Trophoblast cell (in vitro differentiated cells and primary cell): ENCODE data around the gene ORC2.

Experiments used
- DNase-seq, 2 donors: peaks; one replicate each; pipeline ENCODE4 v3.0.0-alpha.2; 2016
- H2AFZ ChIP-seq: 2 replicates; pipeline ENCODE4 v1.6.1; 2013; ENCODE audit warnings: low read length, moderate library complexity, mild to moderate bottlenecking; ENCODE audit not compliant: insufficient read depth, poor library complexity
- H2AK5ac ChIP-seq: 2 replicates; pipeline ENCODE4 v1.6.1; 2013; ENCODE audit warnings: mild to moderate bottlenecking, low read length
- H2BK120ac ChIP-seq: 2 replicates; pipeline ENCODE4 v1.6.1; 2013; ENCODE audit warnings: low read length, mild to moderate bottlenecking, moderate library complexity; ENCODE audit not compliant: insufficient read depth, poor library complexity
- H2BK12ac ChIP-seq: 2 replicates; pipeline ENCODE4 v1.6.1; 2013; ENCODE audit warnings: mild to moderate bottlenecking, low read length, moderate library complexity
- H2BK5ac ChIP-seq: 2 replicates; pipeline ENCODE4 v1.6.1; 2013; ENCODE audit warnings: low read length, low read depth, moderate library complexity, mild to moderate bottlenecking; ENCODE audit not compliant: poor library complexity
- H3K14ac ChIP-seq: 2 replicates; pipeline ENCODE4 v1.6.1; 2013; ENCODE audit warnings: mild to moderate bottlenecking, low read length
- H3K18ac ChIP-seq: 2 replicates; pipeline ENCODE4 v1.6.1; 2013; ENCODE audit warnings: mild to moderate bottlenecking, low read length
- H3K23ac ChIP-seq: 2 replicates; pipeline ENCODE4 v1.6.1; 2013; ENCODE audit warnings: low read length
- H3K27ac ChIP-seq: 2 replicates; pipeline ENCODE4 v1.5.1; 2013; ENCODE audit warnings: low read depth, mild to moderate bottlenecking, inconsistent platforms, low read length, moderate library complexity
- H3K27me3 ChIP-seq: 2 replicates; pipeline ENCODE4 v1.6.1; 2013; ENCODE audit warnings: inconsistent platforms, mild to moderate bottlenecking, low read length, moderate library complexity; ENCODE audit not compliant: insufficient read depth
- H3K36me3 ChIP-seq, 2 experiments: 1 replicate in 1 of 2; 2 replicates in 1 of 2; pipeline ENCODE4 v1.6.1; 2013; ENCODE audit warnings: low read length in 2 of 2, mild to moderate bottlenecking in 2 of 2, moderate library complexity in 1 of 2; ENCODE audit not compliant: insufficient read depth in 2 of 2, control insufficient read depth in 1 of 2
- H3K4ac ChIP-seq: 2 replicates; pipeline ENCODE4 v1.6.1; 2013; ENCODE audit warnings: low read depth, mild to moderate bottlenecking, low read length, moderate library complexity
- H3K4me1 ChIP-seq, 2 experiments: 1 replicate in 1 of 2; 2 replicates in 1 of 2; pipeline ENCODE4 v1.6.1; 2013; ENCODE audit warnings: low read length in 2 of 2, mild to moderate bottlenecking in 2 of 2, moderate library complexity in 1 of 2; ENCODE audit not compliant: insufficient read depth in 2 of 2, control insufficient read depth in 1 of 2
- H3K4me2 ChIP-seq: 2 replicates; pipeline ENCODE4 v1.6.1; 2013; ENCODE audit warnings: inconsistent platforms, mild to moderate bottlenecking, low read length, moderate library complexity
- H3K4me3 ChIP-seq: 2 replicates; pipeline ENCODE4 v1.5.1; 2013; ENCODE audit warnings: mild to moderate bottlenecking, low read depth, low read length, inconsistent platforms
- H3K79me1 ChIP-seq: one replicate; pipeline ENCODE4 v1.6.1; 2013; ENCODE audit warnings: low read length
- H3K79me2 ChIP-seq: 2 replicates; pipeline ENCODE4 v1.6.1; 2013; ENCODE audit warnings: low read length, mild to moderate bottlenecking; ENCODE audit not compliant: control insufficient read depth, insufficient read depth, poor library complexity
- H3K9ac ChIP-seq: 2 replicates; pipeline ENCODE4 v1.6.1; 2013; ENCODE audit warnings: mild to moderate bottlenecking, low read length
- H3K9me3 ChIP-seq: 2 replicates; pipeline ENCODE4 v1.6.1; 2013; ENCODE audit warnings: low read depth, mild to moderate bottlenecking, control low read depth, inconsistent platforms, low read length; ENCODE audit not compliant: insufficient read depth
- H4K12ac ChIP-seq: 2 replicates; pipeline ENCODE4 v1.6.1; 2013; ENCODE audit warnings: low read depth, mild to moderate bottlenecking, low read length, moderate library complexity
- H4K8ac ChIP-seq: 2 replicates; pipeline ENCODE4 v1.6.1; 2013; ENCODE audit warnings: low read depth, mild to moderate bottlenecking, low read length, moderate library complexity
- H4K91ac ChIP-seq: one replicate; pipeline ENCODE4 v1.6.1; 2013; ENCODE audit warnings: low read depth, mild to moderate bottlenecking, low read length, moderate library complexity
- WGBS: extraction: QIAGEN DNeasy Blood & Tissue Kit; methylation state at CpG from one replicate; pipeline ENCODE4 v1.1.7; 2013; ENCODE audit warnings: missing lambda C conversion rate; ENCODE audit not compliant: insufficient read length, insufficient coverage; ENCODE audit errors: extremely low coverage; 5-methylcytosine and 5-hydroxymethylcytosine counted together

ORC2 gene

DNA sequence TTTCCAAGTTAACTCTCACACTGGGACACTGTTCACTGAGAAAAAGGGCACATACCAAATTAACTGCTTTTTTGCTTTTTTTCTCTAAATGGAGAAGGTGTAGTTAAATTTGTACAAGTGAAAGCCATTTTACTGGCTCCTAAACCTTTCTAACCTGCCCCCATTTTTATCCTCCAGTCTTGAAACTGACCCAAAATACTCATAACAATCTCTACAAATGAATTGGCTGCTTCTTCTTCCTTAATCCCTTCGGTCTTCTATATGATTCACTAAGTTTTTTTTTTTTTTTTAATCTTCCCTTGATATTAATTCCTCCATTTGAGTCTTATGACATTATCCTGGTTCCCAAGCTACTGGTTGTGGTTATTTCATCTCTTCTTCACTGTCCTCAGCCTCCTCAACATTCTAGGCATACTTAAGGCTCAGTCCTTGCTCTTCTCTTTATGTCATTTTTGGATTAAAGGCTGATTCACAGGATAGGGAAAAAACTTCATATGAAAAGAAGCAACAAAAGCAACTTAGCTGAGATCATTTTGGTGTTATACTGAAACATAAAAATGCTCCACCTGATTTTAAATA is 19.8 kb downstream of the ORC2 start:
- Histone ChIP-seq H4K12ac (no peak overlapping the region), H3K4me1 (peaks cover 0 to 4% of the 10 kb centered on the region in 2 experiments), H2BK120ac (no peak overlapping the region), H3K18ac (no peak overlapping the region), H3K36me3 (peaks cover 17 to 33% of the 10 kb centered on the region in 2 experiments), H4K8ac (no peak overlapping the region), H2BK5ac (no peak overlapping the region), H2AK5ac (no peak overlapping the region), H3K9me3 (no peaks in the 10 kb centered on the region), H3K27me3 (no peaks in the 10 kb centered on the region), H3K79me1 (no peaks in the 10 kb centered on the region), H2AFZ (no peak overlapping the region), H2BK12ac (no peak overlapping the region), H3K27ac (no peak overlapping the region), H3K14ac (no peak overlapping the region), H3K79me2 (no peaks in the 10 kb centered on the region), H4K91ac (no peak overlapping the region), H3K4me3 (no peak overlapping the region), H3K23ac (no peak overlapping the region), H3K9ac (no peak overlapping the region), H3K4me2 (no peak overlapping the region), H3K4ac (no peak overlapping the region)
- no CpG with 5 or more reads among the region's 1 CpG for WGBS
- DNase-seq: no peak

DNA sequence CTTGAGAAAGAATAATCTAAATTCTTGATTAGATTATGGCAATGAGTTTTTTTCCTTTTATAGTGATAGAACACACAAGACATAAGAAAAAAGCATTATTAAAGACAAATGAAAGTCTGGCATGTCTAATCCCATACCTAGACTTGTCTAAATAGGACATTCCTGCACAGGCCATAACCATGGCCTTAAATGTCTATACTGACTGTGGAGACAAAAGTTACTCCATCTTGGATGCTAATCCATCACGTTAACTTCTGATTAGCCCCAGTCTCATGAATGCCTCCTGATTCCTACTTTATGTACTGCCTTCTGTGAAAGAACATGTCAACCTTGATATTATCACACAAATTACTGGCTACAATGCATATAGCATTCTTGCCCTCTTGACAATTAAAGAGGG is 23.6 kb downstream of the ORC2 start:
- no peak overlapping the region for H3K27ac ChIP-seq
- H3K23ac ChIP-seq: no peak overlapping the region
- no peak overlapping the region for H3K4me3 ChIP-seq
- H3K36me3 ChIP-seq: peaks cover 15 to 27% of the 10 kb centered on the region in 2 experiments
- no peak overlapping the region for H4K91ac ChIP-seq
- no peak overlapping the region for H2BK5ac ChIP-seq
- H3K4me1 ChIP-seq: peaks cover 0 to 4% of the 10 kb centered on the region in 2 experiments
- H4K8ac ChIP-seq: no peak overlapping the region
- no peak for DNase-seq
- H2BK120ac ChIP-seq: no peak overlapping the region
- no peaks in the 10 kb centered on the region for H3K9me3 ChIP-seq
- H3K14ac ChIP-seq: no peak overlapping the region
- no peak overlapping the region for H4K12ac ChIP-seq
- no CpG with 5 or more reads among the region's 1 CpG for WGBS
- H3K4ac ChIP-seq: no peak overlapping the region
- no peaks in the 10 kb centered on the region for H3K27me3 ChIP-seq
- H3K79me2 ChIP-seq: no peaks in the 10 kb centered on the region
- no peak overlapping the region for H3K9ac ChIP-seq
- H3K4me2 ChIP-seq: no peak overlapping the region
- H3K79me1 ChIP-seq: no peaks in the 10 kb centered on the region
- no peak overlapping the region for H2AFZ ChIP-seq
- no peak overlapping the region for H2AK5ac ChIP-seq
- H3K18ac ChIP-seq: no peak overlapping the region
- no peak overlapping the region for H2BK12ac ChIP-seq

DNA sequence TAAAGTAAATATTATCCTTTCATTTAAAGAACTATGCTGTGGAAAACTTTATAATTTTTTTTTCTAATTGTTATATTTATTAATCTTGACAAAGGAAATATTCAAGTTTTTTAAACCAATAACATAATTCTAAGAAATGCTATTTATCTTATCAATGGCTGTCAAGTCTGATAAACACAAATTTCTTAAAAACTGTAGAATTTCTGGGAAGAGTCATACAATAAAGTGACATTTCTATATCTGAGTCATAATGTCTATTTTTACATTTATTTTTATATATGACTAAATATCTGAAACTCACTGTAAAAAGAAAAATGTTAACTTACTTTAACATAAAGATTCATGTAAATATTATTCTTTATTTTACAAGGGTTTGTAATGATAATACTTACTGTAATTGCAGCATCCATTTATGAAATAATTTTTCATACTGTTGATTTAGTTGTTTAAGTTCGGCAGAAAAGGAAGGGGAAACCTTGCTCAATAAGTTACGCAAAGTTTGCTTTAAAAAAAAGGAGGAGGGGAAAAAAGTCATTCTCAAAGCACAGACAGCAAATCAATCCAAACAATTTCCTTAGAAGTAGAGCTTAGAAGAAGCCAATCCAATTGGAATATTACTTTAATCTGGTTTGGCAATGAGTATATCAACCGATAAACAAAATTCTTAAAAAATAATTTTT is 32.4 kb downstream of the ORC2 start:
- H3K9ac ChIP-seq: no peak overlapping the region
- no peak overlapping the region for H3K18ac ChIP-seq
- no peak overlapping the region for H2BK120ac ChIP-seq

DNA sequence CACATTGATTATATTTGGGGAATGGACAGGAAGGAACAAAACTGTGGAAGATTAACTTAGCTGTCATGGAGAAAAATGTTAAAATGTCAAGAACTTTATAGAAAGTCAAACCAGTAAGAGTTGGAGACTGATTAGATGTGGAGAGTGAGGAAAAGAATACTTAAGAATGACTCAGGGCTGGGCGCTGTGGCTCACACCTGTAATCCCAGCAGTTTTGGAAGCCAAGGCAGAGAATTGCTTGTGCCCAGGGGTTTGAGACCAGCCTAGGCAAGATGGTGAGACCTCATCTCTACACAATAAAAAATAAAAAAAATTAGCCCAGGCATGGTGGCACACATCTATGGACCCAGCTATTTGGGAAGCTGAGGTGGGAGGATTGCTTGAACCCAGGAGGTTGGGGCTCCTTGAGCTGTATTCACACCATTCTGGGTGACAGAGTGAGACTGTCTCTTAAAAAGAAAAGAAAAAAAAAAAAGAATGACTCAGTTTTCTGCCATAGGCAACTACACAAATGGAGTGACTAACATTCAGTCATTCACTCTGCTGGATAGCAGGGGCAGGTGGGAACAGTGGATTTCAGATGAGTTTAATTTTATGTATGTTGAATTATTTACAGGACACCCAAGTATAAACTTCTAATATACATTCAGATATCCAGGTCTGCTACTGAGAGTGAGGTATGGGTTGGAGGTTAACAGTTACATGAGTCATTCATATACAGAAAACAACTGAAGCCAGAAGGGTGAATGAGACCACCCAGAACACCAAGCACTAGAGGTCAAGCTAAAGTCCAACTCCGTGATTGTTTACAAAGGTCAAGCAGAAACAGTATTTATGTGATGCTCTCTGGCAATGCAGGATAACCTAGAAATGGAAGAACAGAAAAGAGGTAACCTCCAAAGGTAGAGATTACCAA is 33.9 kb downstream of the ORC2 start:
- WGBS: no CpG with 5 or more reads among the region's 2 CpGs
- H2BK5ac ChIP-seq: no peak overlapping the region
- no peaks in the 10 kb centered on the region for H3K27me3 ChIP-seq
- no peak overlapping the region for H3K4ac ChIP-seq
- no peak overlapping the region for H4K8ac ChIP-seq
- no peaks in the 10 kb centered on the region for H3K4me1 ChIP-seq
- H3K23ac ChIP-seq: no peak overlapping the region
- no peaks in the 10 kb centered on the region for H3K79me2 ChIP-seq
- no peak overlapping the region for H2AK5ac ChIP-seq
- no peak overlapping the region for H3K27ac ChIP-seq
- H3K4me2 ChIP-seq: no peak overlapping the region
- H2AFZ ChIP-seq: no peak overlapping the region
- H4K12ac ChIP-seq: no peak overlapping the region
- H2BK12ac ChIP-seq: no peak overlapping the region
- H3K36me3 ChIP-seq: peaks cover 14 to 17% of the 10 kb centered on the region in 2 experiments
- H3K4me3 ChIP-seq: no peak overlapping the region
- H3K14ac ChIP-seq: no peak overlapping the region
- H3K18ac ChIP-seq: no peak overlapping the region
- no peak overlapping the region for H3K9ac ChIP-seq
- no peak overlapping the region for H2BK120ac ChIP-seq
- no peak for DNase-seq
- H3K9me3 ChIP-seq: no peaks in the 10 kb centered on the region
- no peak overlapping the region for H4K91ac ChIP-seq
- no peaks in the 10 kb centered on the region for H3K79me1 ChIP-seq

More for the DNA sequence above, 32.4 kb downstream of the ORC2 start:
- H2BK5ac ChIP-seq: no peak overlapping the region
- no peak overlapping the region for H2AK5ac ChIP-seq
- no peak overlapping the region for H2BK12ac ChIP-seq
- H3K9me3 ChIP-seq: no peaks in the 10 kb centered on the region
- no peak overlapping the region for H3K27ac ChIP-seq
- H3K79me2 ChIP-seq: no peaks in the 10 kb centered on the region
- no peaks in the 10 kb centered on the region for H3K79me1 ChIP-seq
- H4K91ac ChIP-seq: no peak overlapping the region
- no peak overlapping the region for H4K12ac ChIP-seq
- peaks cover 15 to 22% of the 10 kb centered on the region in 2 experiments for H3K36me3 ChIP-seq
- H4K8ac ChIP-seq: no peak overlapping the region
- H3K27me3 ChIP-seq: no peaks in the 10 kb centered on the region
- WGBS: no CpG with 5 or more reads among the region's 3 CpGs
- no peak overlapping the region for H3K4me3 ChIP-seq
- H3K4ac ChIP-seq: no peak overlapping the region
- H3K4me1 ChIP-seq: no peaks in the 10 kb centered on the region
- no peak overlapping the region for H3K14ac ChIP-seq
- H2AFZ ChIP-seq: no peak overlapping the region
- no peak overlapping the region for H3K23ac ChIP-seq
- H3K4me2 ChIP-seq: no peak overlapping the region
- no peak for DNase-seq
